DND-41 (cell line): ENCODE measurements around the gene TAPT1.

Experiments
- ATAC-seq: fragments of 200-7000 bp; cut with Tn5 transposase; 3 replicates; pipeline ENCODE4 v1.9.1; 2021; ENCODE audit warnings: low read depth; ENCODE audit not compliant: insufficient read depth
- DNase-seq: peaks from one replicate; pipeline ENCODE4 v3.0.0-alpha.2; 2020
- H2AFZ ChIP-seq: 2 replicates; pipeline ENCODE4 v1.6.0; 2012; ENCODE audit warnings: low read depth, low read length
- H3K27ac ChIP-seq: 2 replicates; pipeline ENCODE4 v1.5.1; 2012; ENCODE audit warnings: low read length, inconsistent platforms
- H3K27me3 ChIP-seq: fragments of 200-600 bp; sonication (generic); 2 replicates; pipeline ENCODE4 v1.6.0; 2012; ENCODE audit warnings: low read length, mild to moderate bottlenecking, inconsistent platforms; ENCODE audit not compliant: insufficient read depth, poor library complexity
- H3K36me3 ChIP-seq: 2 replicates; pipeline ENCODE4 v1.5.1; 2012; ENCODE audit warnings: low read length, inconsistent platforms; ENCODE audit not compliant: insufficient read depth
- H3K4me1 ChIP-seq: 2 replicates; pipeline ENCODE4 v1.5.1; 2012; ENCODE audit warnings: mild to moderate bottlenecking, low read length; ENCODE audit not compliant: insufficient read depth
- H3K4me2 ChIP-seq: 2 replicates; pipeline ENCODE4 v1.6.0; 2012; ENCODE audit warnings: mild to moderate bottlenecking, moderate library complexity, low read length, inconsistent platforms; ENCODE audit not compliant: insufficient read depth
- H3K4me3 ChIP-seq, 2 experiments: fragments of 200-600 bp in 1 of 2; shearing (Covaris generic) in 1 of 2; 2 replicates each; pipeline ENCODE4 v1.5.1; 2012 to 2016; ENCODE audit warnings: inconsistent platforms in 2 of 2, low read length in 2 of 2, mild to moderate bottlenecking in 2 of 2, low read depth in 1 of 2, moderate library complexity in 1 of 2
- H3K79me2 ChIP-seq: 2 replicates; pipeline ENCODE4 v1.6.0; 2012; ENCODE audit warnings: low read length, inconsistent platforms; ENCODE audit not compliant: insufficient read depth
- H3K9ac ChIP-seq: 2 replicates; pipeline ENCODE4 v1.6.0; 2012; ENCODE audit warnings: low read depth, mild to moderate bottlenecking, inconsistent platforms, low read length, moderate library complexity
- H3K9me3 ChIP-seq: 2 replicates; pipeline ENCODE4 v1.5.1; 2012; ENCODE audit warnings: low read length, moderate library complexity, mild to moderate bottlenecking, inconsistent platforms; ENCODE audit not compliant: insufficient read depth, severe bottlenecking
- H4K20me1 ChIP-seq: 2 replicates; pipeline ENCODE4 v1.6.0; 2012; ENCODE audit warnings: low read length; ENCODE audit not compliant: insufficient read depth
- EZH2 ChIP-seq: IDR thresholded peaks from 3 replicates; pipeline ENCODE4 v1.6.1; 2012; ENCODE audit warnings: borderline replicate concordance, low read depth, mild to moderate bottlenecking, moderate library complexity, low read length, inconsistent platforms; ENCODE audit not compliant: severe bottlenecking
- TF ChIP-seq, protein P1 (sequence below): IDR thresholded peaks from 2 replicates; pipeline ENCODE4 v1.5.1; 2012; ENCODE audit warnings: borderline replicate concordance, low read length, moderate library complexity, mild to moderate bottlenecking; ENCODE audit not compliant: poor library complexity, severe bottlenecking; ENCODE audit errors: extremely low read depth

The TAPT1 gene

DNA sequence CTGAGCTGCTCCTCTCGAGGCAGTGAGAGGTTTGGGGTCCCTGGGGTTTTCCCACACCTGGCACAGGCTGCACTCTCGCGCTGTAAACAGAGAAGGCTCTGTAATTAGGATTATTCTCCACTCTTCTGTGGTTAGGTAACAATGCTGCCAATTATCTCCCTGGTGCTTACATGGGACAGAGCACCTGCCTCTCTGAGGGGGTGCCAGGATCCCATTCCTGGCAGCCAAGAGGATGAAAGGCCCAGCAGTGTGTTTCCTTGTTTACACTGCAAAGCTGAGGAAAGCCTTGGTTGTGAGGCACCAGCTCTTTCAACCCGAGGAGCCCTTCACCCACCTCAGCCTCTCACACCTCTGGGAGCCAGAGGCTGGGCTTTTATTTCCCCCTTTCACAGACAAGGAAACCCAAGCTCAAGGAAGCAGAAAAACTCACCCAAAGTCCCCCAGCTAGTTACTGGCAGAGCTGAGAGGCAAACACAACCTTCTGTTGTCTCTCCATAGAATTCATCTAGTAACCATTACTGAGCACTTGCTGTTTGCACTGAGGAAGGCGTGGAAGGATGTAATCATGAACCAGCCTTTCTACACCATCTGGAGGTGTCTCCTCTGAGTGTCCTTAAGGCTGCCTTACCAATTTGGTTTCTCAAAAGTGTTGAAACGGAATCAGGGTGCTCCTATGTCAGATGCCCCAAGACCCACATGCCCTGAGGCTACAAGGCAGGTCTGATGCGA, 102.8 kb downstream of the TAPT1 start:
- Histone ChIP-seq H3K9me3 (no peaks in the 10 kb centered on the region), H2AFZ (no peak overlapping the region), H3K4me3 (no peak overlapping the region), H3K36me3 (no peaks in the 10 kb centered on the region), H3K27ac (no peak overlapping the region), H3K79me2 (no peaks in the 10 kb centered on the region), H3K4me2 (no peak overlapping the region), H4K20me1 (no peaks in the 10 kb centered on the region), H3K9ac (no peak overlapping the region), H3K4me1 (no peaks in the 10 kb centered on the region), H3K27me3 (peaks cover 24% of the 10 kb centered on the region)
- DNase-seq (no peak), ATAC-seq (peak; percentile 15; the same call in 1 of the 3 replicates)
- TF ChIP-seq EZH2 = no peak
- TF ChIP-seq, protein P1, sequence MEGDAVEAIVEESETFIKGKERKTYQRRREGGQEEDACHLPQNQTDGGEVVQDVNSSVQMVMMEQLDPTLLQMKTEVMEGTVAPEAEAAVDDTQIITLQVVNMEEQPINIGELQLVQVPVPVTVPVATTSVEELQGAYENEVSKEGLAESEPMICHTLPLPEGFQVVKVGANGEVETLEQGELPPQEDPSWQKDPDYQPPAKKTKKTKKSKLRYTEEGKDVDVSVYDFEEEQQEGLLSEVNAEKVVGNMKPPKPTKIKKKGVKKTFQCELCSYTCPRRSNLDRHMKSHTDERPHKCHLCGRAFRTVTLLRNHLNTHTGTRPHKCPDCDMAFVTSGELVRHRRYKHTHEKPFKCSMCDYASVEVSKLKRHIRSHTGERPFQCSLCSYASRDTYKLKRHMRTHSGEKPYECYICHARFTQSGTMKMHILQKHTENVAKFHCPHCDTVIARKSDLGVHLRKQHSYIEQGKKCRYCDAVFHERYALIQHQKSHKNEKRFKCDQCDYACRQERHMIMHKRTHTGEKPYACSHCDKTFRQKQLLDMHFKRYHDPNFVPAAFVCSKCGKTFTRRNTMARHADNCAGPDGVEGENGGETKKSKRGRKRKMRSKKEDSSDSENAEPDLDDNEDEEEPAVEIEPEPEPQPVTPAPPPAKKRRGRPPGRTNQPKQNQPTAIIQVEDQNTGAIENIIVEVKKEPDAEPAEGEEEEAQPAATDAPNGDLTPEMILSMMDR = no peak

DNA sequence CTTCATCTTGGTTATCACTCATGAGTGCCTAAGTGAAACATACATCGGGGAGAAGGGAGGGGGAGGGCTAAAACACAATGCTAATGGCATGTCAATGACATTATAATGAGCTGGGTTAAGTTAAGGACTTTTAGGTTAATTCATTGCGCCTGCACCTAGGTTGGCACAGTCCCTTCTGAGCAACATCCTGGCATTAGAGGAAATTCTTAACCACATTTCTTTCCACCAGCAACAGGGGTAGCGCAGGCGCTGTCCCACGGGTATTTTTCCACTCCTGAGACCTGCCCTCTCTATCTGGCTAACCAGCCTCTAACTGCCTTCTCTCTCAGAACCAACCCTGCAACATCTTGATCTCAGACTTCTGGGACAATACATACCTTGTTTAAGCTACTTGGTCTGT, 103.5 kb downstream of the TAPT1 start:
- H4K20me1 ChIP-seq = no peaks in the 10 kb centered on the region
- H3K4me3 ChIP-seq = no peak overlapping the region
- no peak overlapping the region for H3K27ac ChIP-seq
- no peak overlapping the region for H3K4me2 ChIP-seq
- no peaks in the 10 kb centered on the region for H3K79me2 ChIP-seq
- DNase-seq = peak; percentile 19
- H3K27me3 ChIP-seq = peaks cover 19% of the 10 kb centered on the region
- H3K9me3 ChIP-seq = no peaks in the 10 kb centered on the region
- no peaks in the 10 kb centered on the region for H3K4me1 ChIP-seq
- no peak overlapping the region for H3K9ac ChIP-seq
- H2AFZ ChIP-seq = no peak overlapping the region
- peak; percentile 66 for ATAC-seq
- TF ChIP-seq EZH2 = no peak
- TF ChIP-seq, protein P1 = no peak
- H3K36me3 ChIP-seq = no peaks in the 10 kb centered on the region

DNA sequence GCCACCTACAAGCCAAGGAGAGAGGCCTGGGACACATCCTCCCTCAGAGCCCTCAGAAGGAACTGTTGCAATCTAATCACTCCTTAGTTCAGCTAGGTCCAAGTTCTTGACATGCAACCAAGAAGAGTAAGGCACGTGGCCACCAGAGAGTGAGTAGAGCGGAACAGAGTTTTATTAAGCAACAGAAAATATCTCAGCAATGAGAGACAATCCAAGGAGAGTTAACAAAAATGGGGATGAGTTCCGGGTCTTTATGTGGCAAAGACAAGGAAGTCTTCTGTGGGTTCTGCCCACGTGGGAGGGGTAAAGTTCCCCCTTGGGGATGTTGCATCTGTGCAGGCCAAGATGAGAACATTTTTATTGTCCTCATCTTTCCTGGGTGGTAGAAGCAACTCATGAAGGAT, 104.0 kb downstream of the TAPT1 start:
- H2AFZ ChIP-seq = no peak overlapping the region
- no peaks in the 10 kb centered on the region for H3K9me3 ChIP-seq
- no peaks in the 10 kb centered on the region for H4K20me1 ChIP-seq
- H3K4me1 ChIP-seq = no peaks in the 10 kb centered on the region
- H3K79me2 ChIP-seq = no peaks in the 10 kb centered on the region
- DNase-seq (no peak), ATAC-seq (no peak)
- H3K27ac ChIP-seq = no peak overlapping the region
- no peaks in the 10 kb centered on the region for H3K36me3 ChIP-seq
- TF ChIP-seq, protein P1 = no peak
- no peak for TF ChIP-seq EZH2
- H3K9ac ChIP-seq = no peak overlapping the region
- H3K4me3 ChIP-seq = no peak overlapping the region
- peaks cover 17% of the 10 kb centered on the region for H3K27me3 ChIP-seq
- no peak overlapping the region for H3K4me2 ChIP-seq

DNA sequence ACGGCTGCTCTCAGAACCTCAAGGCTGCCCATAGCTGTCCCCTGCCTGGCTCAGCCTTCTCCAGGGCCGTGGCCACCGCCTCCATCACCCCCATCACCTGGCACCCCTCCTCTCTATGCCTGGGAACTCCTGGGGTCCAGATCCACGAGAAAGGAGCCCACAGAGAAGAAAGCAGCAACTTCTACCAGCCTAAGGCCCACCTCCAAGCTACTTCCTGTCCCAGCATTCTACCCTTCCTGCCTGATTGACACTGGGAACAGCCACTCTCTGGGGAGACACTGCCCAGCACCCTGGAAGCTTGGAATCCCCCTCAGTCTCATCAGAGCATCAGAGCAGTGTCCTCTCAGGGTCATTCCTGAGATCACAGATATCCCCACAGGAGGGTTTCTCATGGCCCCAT, 105.6 kb downstream of the TAPT1 start:
- no peak overlapping the region for H3K27ac ChIP-seq
- H3K79me2 ChIP-seq = no peaks in the 10 kb centered on the region
- peak overlapping the region; percentile 2; the same call in 1 of the 2 replicates for H3K4me2 ChIP-seq
- H3K27me3 ChIP-seq = peaks cover 11% of the 10 kb centered on the region
- peak overlapping the region; percentile 6; the same call in 1 of the 2 replicates for H2AFZ ChIP-seq
- ATAC-seq = peak; percentile 66; the same call in 1 of the 3 replicates
- no peaks in the 10 kb centered on the region for H3K36me3 ChIP-seq
- no peaks in the 10 kb centered on the region for H3K9me3 ChIP-seq
- H4K20me1 ChIP-seq = no peaks in the 10 kb centered on the region
- TF ChIP-seq, protein P1 = no peak
- H3K4me1 ChIP-seq = no peaks in the 10 kb centered on the region
- H3K4me3 ChIP-seq = no peak overlapping the region
- DNase-seq = peak; percentile 10
- H3K9ac ChIP-seq = no peak overlapping the region
